HCT116 (cell line): ENCODE measurements around the gene STON2. TPM values are rescaled to one million over a fixed set of nuclear protein-coding genes. Genes with fewer than 3 reads are reported as not detected.

Source experiments
- ATAC-seq: fragments of 200-7000 bp; cut with Tn5 transposase; 2 replicates; pipeline ENCODE4 v1.9.1; 2020; ENCODE audit warnings: mild to moderate bottlenecking, moderate library complexity
- BruUV-seq: library from RNA; stranded (reverse); fragments of 400-500 nt; replicated peaks from 2 replicates; lab custom pipeline; 2021; lab: Mats Ljungman, UMichigan
- CTCF ChIA-PET: fragments of 300-600 bp; sonication (Branson Sonifier 250); formaldehyde crosslinking; loops from one replicate; lab custom pipeline; 2021; ENCODE audit warnings: antibody characterized with exemption; lab: Charles Lee
- POLR2A ChIA-PET: fragments of 300-600, 350-600 bp; sonication (Branson Sonifier 250); formaldehyde crosslinking; loops from one replicate; lab custom pipeline; 2021; ENCODE audit warnings: antibody characterized with exemption; lab: Charles Lee
- RAD21 ChIA-PET, 2 experiments: fragments of 300-600 bp; sonication (Branson Sonifier 250); formaldehyde crosslinking; loops; one replicate each; lab custom pipeline; 2023; ENCODE audit warnings: low total read pairs in 2 of 2; ENCODE audit not compliant: uncharacterized antibody in 2 of 2, unreplicated experiment in 2 of 2, low non-redundant PET in 1 of 2; lab: Charles Lee
- DNase-seq: peaks from one replicate; pipeline ENCODE4 v3.0.0-alpha.2; 2010; ENCODE audit warnings: low read depth, low spot score
- H2AFZ ChIP-seq: fragments of 200-600 bp; shearing (Covaris generic), sonication (generic); 2 replicates; pipeline ENCODE4 v1.6.1; 2017; ENCODE audit warnings: low read depth, mixed run types, mixed read lengths, antibody characterized with exemption, low read length; ENCODE audit not compliant: poor library complexity, severe bottlenecking
- H3K27ac ChIP-seq: 2 replicates; pipeline ENCODE4 v1.5.1; 2012; ENCODE audit warnings: low read depth, low read length
- H3K27me3 ChIP-seq: fragments of 200-600 bp; sonication (generic); 2 replicates; pipeline ENCODE4 v1.6.1; 2016; ENCODE audit warnings: mixed run types, low read length, mixed read lengths; ENCODE audit not compliant: insufficient read depth
- H3K36me3 ChIP-seq, 2 experiments: fragments of 200-500 bp in 1 of 2; fragments of 200-600 bp in 1 of 2; sonication (Bioruptor generic) in 1 of 2; sonication (generic) in 1 of 2; 2 replicates each; pipeline versions ENCODE4 v1.5.1 to v1.6.1; 2014 to 2016; ENCODE audit warnings: low read length in 2 of 2, inconsistent platforms in 1 of 2, mixed read lengths in 1 of 2, mixed run types in 1 of 2; ENCODE audit not compliant: insufficient read depth in 2 of 2, control insufficient read depth in 1 of 2
- H3K4me1 ChIP-seq, 2 experiments: fragments of 200-600 bp in 1 of 2; sonication (generic) in 1 of 2; 2 replicates each; pipeline versions ENCODE4 v1.5.1 to v1.6.1; 2012 to 2017; ENCODE audit warnings: low read length in 2 of 2, inconsistent platforms in 1 of 2, mild to moderate bottlenecking in 1 of 2, mixed read lengths in 1 of 2, mixed run types in 1 of 2, moderate library complexity in 1 of 2; ENCODE audit not compliant: insufficient read depth in 2 of 2, control insufficient read depth in 1 of 2
- H3K4me2 ChIP-seq: fragments of 200-600 bp; sonication (generic); 2 replicates; pipeline ENCODE4 v1.6.1; 2017; ENCODE audit warnings: mixed run types, low read length, mixed read lengths
- H3K4me3 ChIP-seq, 2 experiments: fragments of 200-600 bp in 1 of 2; sonication (generic) in 1 of 2; replicated peaks in 1 of 2; 2 replicates each; pipeline ENCODE4 v1.5.1; 2011 to 2016; ENCODE audit warnings: low read length in 2 of 2, control low read depth in 1 of 2, low read depth in 1 of 2, mild to moderate bottlenecking in 1 of 2, mixed read lengths in 1 of 2, mixed run types in 1 of 2
- H3K79me2 ChIP-seq: fragments of 200-600 bp; sonication (generic); 2 replicates; pipeline ENCODE4 v1.6.1; 2017; ENCODE audit warnings: mild to moderate bottlenecking, mixed run types, low read length, moderate library complexity, mixed read lengths; ENCODE audit not compliant: insufficient read depth
- H3K9ac ChIP-seq: fragments of 200-600 bp; sonication (generic); 2 replicates; pipeline ENCODE4 v1.6.1; 2016; ENCODE audit warnings: low read length, mixed read lengths
- H3K9me2 ChIP-seq: fragments of 200-600 bp; sonication (generic), shearing (Covaris generic); 2 replicates; pipeline ENCODE4 v1.6.1; 2017; ENCODE audit warnings: mixed run types, mild to moderate bottlenecking, moderate library complexity; ENCODE audit not compliant: insufficient read depth
- H3K9me3 ChIP-seq, 2 experiments: fragments of 200-500 bp in 1 of 2; fragments of 200-600 bp in 1 of 2; sonication (Bioruptor generic) in 1 of 2; sonication (generic) in 1 of 2; 2 replicates each; pipeline ENCODE4 v1.6.1; 2014 to 2017; ENCODE audit warnings: low read length in 2 of 2, mixed read lengths in 2 of 2, inconsistent platforms in 1 of 2, low read depth in 1 of 2, mild to moderate bottlenecking in 1 of 2, mixed run types in 1 of 2, moderate library complexity in 1 of 2; ENCODE audit not compliant: control insufficient read depth in 1 of 2, insufficient read depth in 1 of 2
- H4K20me1 ChIP-seq: fragments of 200-600 bp; sonication (generic), shearing (Covaris generic); 2 replicates; pipeline ENCODE4 v1.6.1; 2017; ENCODE audit warnings: mixed run types, mild to moderate bottlenecking, moderate library complexity; ENCODE audit not compliant: insufficient read depth
- CEBPB ChIP-seq: IDR thresholded peaks from 2 replicates; pipeline ENCODE4 v1.6.1; 2012; ENCODE audit warnings: low read depth
- CTCF ChIP-seq, 3 experiments: fragments of 200-600 bp in 1 of 3; sonication (generic) in 1 of 3; IDR thresholded peaks in 2 of 3; conservative IDR thresholded peaks in 1 of 3; 2 replicates each; pipeline ENCODE4 v1.5.1; 2012 to 2017; ENCODE audit warnings: low read depth in 2 of 3, low read length in 2 of 3, antibody characterized with exemption in 1 of 3, borderline replicate concordance in 1 of 3, control low read depth in 1 of 3, mild to moderate bottlenecking in 1 of 3, mixed read lengths in 1 of 3, mixed run types in 1 of 3, moderate library complexity in 1 of 3; ENCODE audit not compliant: insufficient read depth in 1 of 3
- ELF1 ChIP-seq: IDR thresholded peaks from 2 replicates; pipeline ENCODE4 v1.6.1; 2012; ENCODE audit warnings: low read depth, borderline replicate concordance
- EZH2 ChIP-seq: fragments of 200-600 bp; sonication (generic); IDR thresholded peaks from 2 replicates; pipeline ENCODE4 v1.6.1; 2017; ENCODE audit warnings: antibody characterized with exemption, mixed run types
- EZH2phosphoT487 ChIP-seq: fragments of 200-600 bp; IDR thresholded peaks from 2 replicates; pipeline ENCODE4 v1.6.1; 2018; ENCODE audit warnings: antibody characterized with exemption, borderline replicate concordance
- JUND ChIP-seq: IDR thresholded peaks from 2 replicates; pipeline ENCODE4 v1.6.1; 2012
- POLR2A ChIP-seq: IDR thresholded peaks from 2 replicates; pipeline ENCODE4 v1.7.0; 2011; ENCODE audit warnings: borderline replicate concordance; ENCODE audit not compliant: insufficient read depth, insufficient read length; ENCODE audit errors: extremely low read depth
- RAD21 ChIP-seq: IDR thresholded peaks from 2 replicates; pipeline ENCODE4 v1.6.1; 2012; ENCODE audit warnings: low read depth, mild to moderate bottlenecking
- REST ChIP-seq: IDR thresholded peaks from 2 replicates; pipeline ENCODE4 v1.6.1; 2012; ENCODE audit warnings: low read depth
- SIN3A ChIP-seq: IDR thresholded peaks from 2 replicates; pipeline ENCODE4 v1.6.1; 2012; ENCODE audit warnings: low read depth
- SP1 ChIP-seq: IDR thresholded peaks from 2 replicates; pipeline ENCODE4 v1.6.1; 2012; ENCODE audit warnings: low read depth
- SRF ChIP-seq: IDR thresholded peaks from 2 replicates; pipeline ENCODE4 v1.6.1; 2012; ENCODE audit warnings: low read depth
- TCF7L2 ChIP-seq: IDR thresholded peaks from 2 replicates; pipeline ENCODE4 v1.7.0; 2011; ENCODE audit warnings: borderline replicate concordance, inconsistent platforms; ENCODE audit not compliant: insufficient read depth, insufficient read length; ENCODE audit errors: extremely low read depth
- YY1 ChIP-seq: IDR thresholded peaks from 2 replicates; pipeline ENCODE4 v1.6.1; 2011; ENCODE audit warnings: low read length, low read depth, moderate library complexity, mild to moderate bottlenecking; ENCODE audit not compliant: insufficient replicate concordance; ENCODE audit errors: extremely low read depth
- ZFX ChIP-seq: fragments of 450-650 bp; IDR thresholded peaks from 2 replicates; pipeline ENCODE4 v1.6.1; 2017
- ZNF274 ChIP-seq: fragments of 200-500 bp; sonication (Bioruptor generic); IDR thresholded peaks from 2 replicates; pipeline ENCODE4 v1.6.1; 2014; ENCODE audit warnings: mild to moderate bottlenecking, low read depth, low read length, inconsistent platforms
- intact Hi-C: fragments of 100-400 bp; cut with micrococcal nuclease; formaldehyde crosslinking; loops from 2 replicates; pipeline ENCODE4 v1.10.0; 2022
- total RNA-seq: library from RNA; stranded (reverse); gene quantifications from one replicate; pipeline ENCODE4 v1.2.1, GENCODE V29; 2021; ENCODE audit not compliant: unreplicated experiment
- TF ChIP-seq, protein P1 (sequence below): IDR thresholded peaks from 2 replicates; pipeline ENCODE4 v1.6.1; 2012
- TF ChIP-seq, protein P2 (sequence below): IDR thresholded peaks from 2 replicates; pipeline ENCODE4 v1.6.1; 2012
- TF ChIP-seq, protein P3 (sequence below): IDR thresholded peaks from 2 replicates; pipeline ENCODE4 v1.6.1; 2011; ENCODE audit warnings: mild to moderate bottlenecking, low read length, moderate library complexity; ENCODE audit not compliant: insufficient replicate concordance; ENCODE audit errors: extremely low read depth

Gene STON2
- total RNA-seq, 1 experiment from 2014 or later, result 4.1 TPM

- TF ChIP-seq EZH2phosphoT487 (no peak), ZNF274 (no peak), CEBPB (no peak), SRF (no peak), ELF1 (no peak), TCF7L2 (no peak), JUND (no peak), CTCF (IDR thresholded peaks at IDR 0.05 in 2 of 3, conservative IDR thresholded peaks at IDR 0.05 in 1 of 3; ENCODE audit: borderline replicate concordance in 1 of 3, insufficient read depth in 1 of 3, low read depth in 2 of 3, low read length in 2 of 3) (no peak), RAD21 (no peak), REST (no peak), EZH2 (no peak), POLR2A (no peak), YY1 (no peak), SIN3A (no peak), SP1 (no peak), ZFX (no peak)
- TF ChIP-seq, protein P1, sequence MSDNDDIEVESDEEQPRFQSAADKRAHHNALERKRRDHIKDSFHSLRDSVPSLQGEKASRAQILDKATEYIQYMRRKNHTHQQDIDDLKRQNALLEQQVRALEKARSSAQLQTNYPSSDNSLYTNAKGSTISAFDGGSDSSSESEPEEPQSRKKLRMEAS, result no peak
- TF ChIP-seq, protein P2, sequence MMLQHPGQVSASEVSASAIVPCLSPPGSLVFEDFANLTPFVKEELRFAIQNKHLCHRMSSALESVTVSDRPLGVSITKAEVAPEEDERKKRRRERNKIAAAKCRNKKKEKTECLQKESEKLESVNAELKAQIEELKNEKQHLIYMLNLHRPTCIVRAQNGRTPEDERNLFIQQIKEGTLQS, result no peak
- TF ChIP-seq, protein P3, sequence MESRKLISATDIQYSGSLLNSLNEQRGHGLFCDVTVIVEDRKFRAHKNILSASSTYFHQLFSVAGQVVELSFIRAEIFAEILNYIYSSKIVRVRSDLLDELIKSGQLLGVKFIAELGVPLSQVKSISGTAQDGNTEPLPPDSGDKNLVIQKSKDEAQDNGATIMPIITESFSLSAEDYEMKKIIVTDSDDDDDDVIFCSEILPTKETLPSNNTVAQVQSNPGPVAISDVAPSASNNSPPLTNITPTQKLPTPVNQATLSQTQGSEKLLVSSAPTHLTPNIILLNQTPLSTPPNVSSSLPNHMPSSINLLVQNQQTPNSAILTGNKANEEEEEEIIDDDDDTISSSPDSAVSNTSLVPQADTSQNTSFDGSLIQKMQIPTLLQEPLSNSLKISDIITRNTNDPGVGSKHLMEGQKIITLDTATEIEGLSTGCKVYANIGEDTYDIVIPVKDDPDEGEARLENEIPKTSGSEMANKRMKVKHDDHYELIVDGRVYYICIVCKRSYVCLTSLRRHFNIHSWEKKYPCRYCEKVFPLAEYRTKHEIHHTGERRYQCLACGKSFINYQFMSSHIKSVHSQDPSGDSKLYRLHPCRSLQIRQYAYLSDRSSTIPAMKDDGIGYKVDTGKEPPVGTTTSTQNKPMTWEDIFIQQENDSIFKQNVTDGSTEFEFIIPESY, result no peak
- ATAC-seq, result no peak
- H3K4me3 ChIP-seq, result no peak overlapping the region
- no TSS peak for BruUV-seq
- H3K79me2 ChIP-seq, result no peaks in the 10 kb centered on the region
- no peaks in the 10 kb centered on the region for H3K9me3 ChIP-seq
- H3K9me2 ChIP-seq, result no peaks in the 10 kb centered on the region
- no peak overlapping the region for H3K4me2 ChIP-seq
- H3K36me3 ChIP-seq, result no peaks in the 10 kb centered on the region
- DNase-seq, result no peak
- ChIA-PET POLR2A (no interaction called here), CTCF (no interaction called here), RAD21 (no interaction called here)
- H3K9ac ChIP-seq, result no peak overlapping the region
- H4K20me1 ChIP-seq, result no peaks in the 10 kb centered on the region
- no peak overlapping the region for H2AFZ ChIP-seq
- H3K27ac ChIP-seq, result no peak overlapping the region
- no peaks in the 10 kb centered on the region for H3K27me3 ChIP-seq
- H3K4me1 ChIP-seq, result no peaks in the 10 kb centered on the region; a peak in 1 of 4 replicates
- intact Hi-C loops, result no loop called here
These were observed 27.4 kb upstream of the STON2 start for GRCh38 chr14:81427348-81428058.
